GM18868 (cell line): ENCODE measurements around the gene KIF3A.
"Not testable (repeated sequence)": the region's sequence is repeated elsewhere in the genome, so short reads cannot be mapped to it uniquely, and the experiment has no call there.

Source experiments
- ATAC-seq: cut with Tn5 transposase; IDR thresholded peaks from one replicate; pipeline ENCODE4 v1.9.1; 2021; ENCODE audit warnings: mild to moderate bottlenecking, moderate library complexity; ENCODE audit not compliant: unreplicated experiment

The KIF3A gene

GRCh38 chr5:132729896-132730295 is 7.5 kb downstream of the KIF3A start:
- ATAC-seq, result no peak

DNA sequence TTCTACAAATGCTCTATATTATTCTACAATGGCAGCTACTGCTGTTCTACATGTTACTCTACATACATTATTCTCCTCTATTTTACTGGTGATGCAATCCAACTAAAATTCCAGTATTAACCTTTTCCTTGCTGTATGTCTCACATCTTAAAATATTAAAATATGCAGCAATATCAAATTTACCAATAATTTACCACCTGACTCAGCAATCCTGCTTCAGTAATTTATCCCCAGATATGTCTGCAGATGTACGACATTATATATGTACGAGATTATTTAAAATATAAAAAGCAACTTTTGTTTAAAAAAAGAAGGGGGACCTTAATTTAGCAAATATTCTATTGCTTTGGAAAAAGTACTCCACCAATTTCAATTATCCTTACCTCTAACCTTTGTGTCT is 11.6 kb downstream of the KIF3A start:
- ATAC-seq, result no peak

DNA sequence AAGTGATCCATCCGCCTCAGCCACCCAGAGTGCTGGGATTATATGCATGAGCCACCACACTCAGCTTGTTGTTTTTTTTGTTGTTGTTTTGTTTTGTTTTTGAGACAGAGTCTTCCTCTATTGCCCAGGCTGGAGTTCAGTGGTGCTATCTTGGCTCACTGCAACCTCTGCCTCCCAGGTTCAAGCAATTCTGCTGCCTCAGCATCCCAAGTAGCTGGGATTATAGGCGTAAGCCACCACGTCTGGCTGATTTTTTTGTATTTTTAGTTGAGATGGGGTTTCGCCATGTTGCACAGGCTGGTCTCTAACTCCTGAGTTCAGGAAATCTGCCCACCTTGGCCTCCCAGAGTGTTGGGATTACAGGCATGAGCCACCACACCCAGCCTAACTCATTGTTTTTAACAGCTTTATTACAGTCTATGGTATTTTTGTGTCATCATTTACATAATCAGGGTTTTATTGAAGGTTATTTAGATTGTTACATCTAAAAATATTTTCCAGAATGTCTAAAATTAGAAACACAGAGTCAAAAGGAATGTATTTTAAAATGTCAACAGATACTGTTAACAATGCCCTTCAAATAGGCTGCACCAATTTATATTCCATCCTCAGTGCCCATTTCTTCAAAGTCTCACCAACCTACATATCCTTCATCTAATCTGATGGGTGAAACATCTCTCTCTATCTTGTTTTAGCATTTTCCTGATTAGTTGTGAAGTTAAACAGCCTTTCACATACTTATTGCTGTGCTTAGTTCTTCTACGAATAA is 18.6 kb downstream of the KIF3A start:
- ATAC-seq, result no peak

DNA sequence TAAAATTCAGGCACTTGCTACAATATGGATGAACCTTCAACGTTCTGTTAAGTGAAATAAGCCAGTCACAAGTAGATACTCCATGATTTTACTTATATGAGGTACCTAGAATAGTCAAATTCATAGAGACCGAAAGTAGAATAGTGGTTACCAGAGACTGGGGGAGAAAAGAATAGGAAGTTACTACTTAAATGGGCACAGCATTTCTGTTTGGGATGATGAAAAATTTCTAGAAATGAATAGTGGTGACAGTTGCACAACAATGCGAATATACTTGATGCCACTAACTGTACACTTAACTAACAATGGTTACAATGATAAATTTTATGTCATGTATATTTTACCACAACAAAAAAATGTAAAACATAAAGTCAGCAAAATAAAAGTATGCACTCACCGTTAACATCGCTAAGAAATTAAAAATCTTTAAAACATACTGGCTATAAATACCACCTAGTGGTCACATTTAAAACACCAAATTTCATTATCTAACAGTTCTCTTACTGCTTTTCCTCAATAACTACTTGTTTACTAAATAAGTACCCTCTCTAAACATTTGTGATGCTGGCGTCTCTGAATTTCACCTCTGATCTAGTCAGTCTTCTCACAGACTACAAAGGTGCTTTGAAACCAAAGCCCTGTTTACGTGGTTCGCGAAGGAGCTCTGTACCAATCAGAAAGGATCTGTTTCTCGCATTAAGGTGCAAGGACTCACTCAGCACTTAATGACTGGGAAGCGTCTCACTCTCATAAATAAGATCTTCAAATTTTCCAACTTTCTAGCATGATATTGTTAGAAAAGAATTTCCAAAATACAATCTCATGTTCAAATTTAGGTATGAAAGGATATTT is 22.7 kb downstream of the KIF3A start:
- no peak for ATAC-seq

GRCh38 chr5:132708645-132709044 is 28.7 kb downstream of the KIF3A start:
- ATAC-seq, result no peak

- no peak for ATAC-seq
These were observed 32.5 kb downstream of the KIF3A start for GRCh38 chr5:132704875-132705274.

DNA sequence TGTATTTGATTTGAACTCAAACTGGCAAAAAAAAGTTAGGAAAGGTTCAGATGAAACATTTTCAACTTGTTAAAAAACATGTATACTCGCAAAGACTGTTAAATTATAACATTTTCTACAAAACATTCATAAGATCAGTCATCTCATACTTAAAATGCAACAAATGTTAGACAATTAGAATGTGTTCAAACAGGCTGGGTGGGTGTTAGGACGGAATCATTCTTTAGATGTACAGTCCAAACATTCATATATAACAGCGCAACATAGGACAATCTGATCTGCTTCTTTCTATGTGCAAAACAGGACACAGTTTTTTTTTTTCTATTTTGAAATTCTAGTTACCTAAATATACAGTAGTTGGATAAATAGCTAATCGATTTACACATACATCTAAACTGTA is 41.4 kb downstream of the KIF3A start:
- no peak for ATAC-seq

- ATAC-seq, result no peak
These were observed 44.7 kb downstream of the KIF3A start for GRCh38 chr5:132692632-132692967.

- not testable (repeated sequence) for ATAC-seq
These were observed 45.4 kb downstream of the KIF3A start for GRCh38 chr5:132691755-132692631.

DNA sequence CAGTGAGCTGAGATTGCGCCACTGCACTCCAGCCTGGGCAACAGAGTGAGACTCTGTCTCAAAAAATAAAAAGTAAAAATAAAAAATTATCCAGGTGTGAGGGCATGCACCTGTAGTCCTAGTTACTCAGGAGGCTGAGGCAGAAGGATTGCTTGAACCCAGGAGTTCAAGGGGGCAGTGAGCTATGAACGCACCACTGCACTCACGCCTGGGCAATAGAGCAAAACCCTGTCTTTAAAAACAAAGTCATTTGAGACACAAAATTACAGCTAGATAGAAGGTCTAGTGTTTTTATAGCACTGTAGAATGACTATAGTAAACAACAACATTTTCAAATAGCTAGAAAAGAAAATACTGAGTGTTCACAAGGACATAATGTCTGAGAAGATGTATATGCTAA is 47.2 kb downstream of the KIF3A start:
- ATAC-seq, result peak; percentile 37

GRCh38 chr5:132689513-132689912 is 47.8 kb downstream of the KIF3A start:
- ATAC-seq, result no peak

- no peak for ATAC-seq
These were observed 48.6 kb downstream of the KIF3A start for GRCh38 chr5:132688536-132689339.

DNA sequence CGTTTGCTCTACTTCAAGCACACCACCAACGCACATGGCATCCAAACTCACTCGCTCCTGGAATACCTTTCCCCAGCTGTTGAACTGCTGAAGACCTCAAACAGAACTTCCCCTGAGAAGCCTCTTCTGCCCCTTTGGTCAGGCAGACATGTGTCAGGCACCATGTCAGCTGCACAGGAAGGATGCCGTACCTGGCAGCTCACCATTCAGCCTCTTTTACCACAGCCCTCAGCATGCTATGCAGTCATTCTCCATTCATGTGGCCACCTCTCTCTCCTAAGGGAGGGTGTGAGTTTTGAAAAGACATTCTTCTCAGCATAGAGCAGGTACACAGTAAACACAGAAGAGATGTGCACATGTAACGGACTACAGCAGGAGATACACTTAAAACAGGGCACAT is 49.4 kb downstream of the KIF3A start:
- ATAC-seq, result peak; percentile 29

GRCh38 chr5:132686193-132686592 is 51.2 kb downstream of the KIF3A start:
- no peak for ATAC-seq

DNA sequence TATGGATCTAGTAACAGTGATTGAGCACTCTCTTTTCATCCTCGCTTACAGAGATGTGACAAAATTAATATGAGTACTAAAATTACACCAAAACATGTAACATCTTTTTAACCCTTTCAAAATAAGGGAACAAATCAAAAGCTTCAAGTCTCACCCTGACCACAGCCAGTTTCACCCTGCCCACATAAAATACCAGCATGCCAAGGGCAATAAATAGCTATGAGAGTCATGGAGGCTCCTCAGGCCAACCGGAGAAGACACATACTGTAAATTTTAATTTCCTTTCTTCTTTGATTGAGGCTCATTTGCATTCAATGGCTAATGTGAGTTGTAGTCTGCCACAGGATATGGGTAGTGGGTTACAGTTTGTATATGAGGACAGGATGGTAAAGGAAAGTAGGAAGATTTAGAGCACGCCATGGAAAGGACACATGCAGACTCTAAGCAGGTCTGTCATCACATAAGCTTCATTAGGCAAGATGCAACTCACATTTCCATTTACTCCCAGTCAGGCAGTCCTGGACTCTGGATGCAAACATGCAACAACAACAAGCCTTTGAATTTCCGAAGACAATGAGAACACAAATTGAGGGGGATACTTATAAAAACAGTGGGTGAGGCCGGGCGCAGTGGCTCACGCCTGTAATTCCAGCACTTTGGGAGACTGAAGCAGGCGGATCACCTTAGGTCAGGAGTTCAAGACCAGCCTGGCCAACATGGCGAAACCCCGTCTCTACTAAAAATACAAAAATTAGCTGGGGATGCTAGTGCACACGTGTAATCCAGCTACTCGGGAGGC is 52.2 kb downstream of the KIF3A start:
- peak; percentile 35 for ATAC-seq

DNA sequence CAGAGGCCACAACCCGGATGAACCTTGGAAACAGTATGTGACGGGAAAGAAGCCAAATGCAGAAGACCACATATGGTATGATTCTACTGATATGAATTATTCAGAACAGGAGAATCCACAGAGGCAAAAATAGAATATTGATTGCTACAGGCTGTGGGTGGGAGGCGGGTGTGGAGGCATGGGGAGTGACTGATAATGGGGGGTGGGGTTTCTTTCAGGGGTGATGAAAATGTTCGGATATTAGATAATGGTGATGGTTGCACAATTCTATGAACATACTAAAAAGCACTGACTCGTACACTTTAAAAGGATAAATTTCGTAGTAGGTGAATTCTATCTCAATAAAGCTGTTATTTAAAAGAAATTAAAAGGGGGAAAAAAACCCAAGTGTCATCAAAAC is 52.9 kb downstream of the KIF3A start:
- ATAC-seq, result no peak

- no peak for ATAC-seq
These were observed 55.4 kb downstream of the KIF3A start for GRCh38 chr5:132681983-132682382.

DNA sequence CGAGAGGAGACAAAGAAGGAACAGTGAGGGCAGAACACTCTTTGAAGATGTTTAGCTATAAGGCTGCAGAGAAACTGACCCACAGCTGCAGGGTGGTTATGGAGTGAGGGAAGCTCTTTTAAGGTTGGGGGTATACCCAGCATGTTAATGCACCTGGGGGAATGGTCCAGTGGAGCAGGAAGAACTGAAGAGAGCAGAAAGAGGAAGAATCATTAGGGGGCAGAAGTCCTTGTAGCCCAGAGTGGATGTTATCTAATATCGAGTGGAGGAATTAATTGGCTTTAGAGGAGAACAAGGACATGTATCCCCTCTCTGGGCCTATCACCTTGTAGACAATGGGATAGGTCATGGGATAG is 55.9 kb downstream of the KIF3A start:
- no peak for ATAC-seq

DNA sequence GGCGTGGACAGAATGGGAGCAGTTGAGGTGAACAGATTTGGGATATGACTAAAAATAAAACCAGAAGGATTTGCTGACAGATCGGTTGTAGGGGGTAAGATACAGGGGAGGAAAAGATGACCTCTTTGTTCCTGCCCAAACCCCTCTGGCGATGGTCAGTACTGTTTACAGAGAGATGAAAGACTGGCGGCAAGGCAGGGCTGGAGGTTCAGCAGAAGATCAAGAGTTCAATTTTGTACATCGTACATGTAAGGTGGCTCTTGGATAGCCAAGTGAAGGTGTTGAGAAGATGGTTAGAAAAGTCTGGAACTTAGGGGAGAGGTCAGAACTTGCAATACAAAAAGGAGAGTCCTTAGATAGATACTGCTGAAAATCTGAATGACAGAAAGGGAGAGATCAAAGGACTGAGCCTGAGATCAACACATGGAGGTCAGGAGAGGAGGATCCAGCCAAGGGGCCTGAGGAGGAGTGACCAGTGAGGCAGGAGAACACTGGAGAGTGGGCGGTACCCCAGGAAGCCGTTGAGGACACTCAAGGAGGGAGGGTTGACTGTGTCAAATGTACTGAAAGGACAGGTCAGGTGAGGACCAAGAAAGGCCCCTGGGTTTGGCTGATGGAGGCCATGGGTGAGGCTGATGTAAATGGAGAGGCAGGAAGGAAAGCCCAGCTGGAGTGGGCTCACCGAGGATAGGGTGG is 56.4 kb downstream of the KIF3A start:
- ATAC-seq, result no peak
